PC-9 (cell line): Measurements from ENCODE around the gene ARAP3. TPM values are rescaled to one million over a fixed set of nuclear protein-coding genes. Genes with fewer than 3 reads are reported as not detected.

ENCODE experiments used
- BruUV-seq: library from RNA; stranded (reverse); fragments of 400-500 nt; replicated peaks from 2 replicates; lab custom pipeline; 2021; lab: Mats Ljungman, UMichigan
- CTCF ChIA-PET: fragments of 300-600 bp; sonication (Branson Sonifier 250); formaldehyde crosslinking; loops from one replicate; lab custom pipeline; 2022; ENCODE audit warnings: antibody characterized with exemption; lab: Charles Lee
- POLR2A ChIA-PET: fragments of 300-600 bp; sonication (Branson Sonifier 250); formaldehyde crosslinking; loops from one replicate; lab custom pipeline; 2022; ENCODE audit warnings: antibody characterized with exemption; ENCODE audit not compliant: unreplicated experiment; lab: Charles Lee
- DNase-seq, 2 experiments: peaks; one replicate each; pipeline versions ENCODE4 v3.0.0 to v3.0.0-alpha.2; 2015 to 2022; ENCODE audit warnings: mixed read lengths in 1 of 2
- H2AFZ ChIP-seq: fragments of 200-600 bp; sonication (generic); 2 replicates; pipeline ENCODE4 v1.8.1; 2017; ENCODE audit warnings: antibody characterized with exemption
- H3F3A ChIP-seq: fragments of 200-600 bp; sonication (generic); 2 replicates; pipeline ENCODE4 v1.8.1; 2017; ENCODE audit warnings: antibody characterized with exemption, mild to moderate bottlenecking, low read depth; ENCODE audit not compliant: insufficient read depth
- H3K27ac ChIP-seq: fragments of 200-600 bp; sonication (generic); 2 replicates; pipeline ENCODE4 v1.6.1; 2016; ENCODE audit warnings: mixed run types
- H3K27me3 ChIP-seq: fragments of 200-600 bp; sonication (generic); 2 replicates; pipeline ENCODE4 v1.6.1; 2016; ENCODE audit warnings: low read depth, mixed run types; ENCODE audit not compliant: insufficient read depth
- H3K36me3 ChIP-seq: fragments of 200-600 bp; sonication (generic); 2 replicates; pipeline ENCODE4 v1.6.1; 2016; ENCODE audit warnings: low read depth, mixed run types
- H3K4me1 ChIP-seq: fragments of 200-600 bp; sonication (generic); replicated peaks from 2 replicates; pipeline ENCODE4 v1.6.1; 2016; ENCODE audit warnings: mixed run types; ENCODE audit not compliant: insufficient read depth
- H3K4me2 ChIP-seq: fragments of 200-600 bp; sonication (generic); 2 replicates; pipeline ENCODE4 v1.6.1; 2017; ENCODE audit warnings: mixed run types
- H3K4me3 ChIP-seq: fragments of 200-600 bp; sonication (generic); 2 replicates; pipeline ENCODE4 v1.6.1; 2016; ENCODE audit warnings: mixed run types
- H3K79me2 ChIP-seq: fragments of 200-600 bp; sonication (generic); 2 replicates; pipeline ENCODE4 v1.6.1; 2017; ENCODE audit warnings: low read depth, mixed run types
- H3K9me2 ChIP-seq: fragments of 200-600 bp; sonication (generic); 2 replicates; pipeline ENCODE4 v1.8.1; 2017; ENCODE audit warnings: mild to moderate bottlenecking; ENCODE audit not compliant: insufficient read depth
- H3K9me3 ChIP-seq: fragments of 200-600 bp; sonication (generic); 2 replicates; pipeline ENCODE4 v1.8.1; 2016; ENCODE audit warnings: low read depth; ENCODE audit not compliant: insufficient read depth
- H4K20me1 ChIP-seq: fragments of 200-600 bp; sonication (generic); 2 replicates; pipeline ENCODE4 v1.8.1; 2017; ENCODE audit not compliant: insufficient read depth
- EZH2 ChIP-seq: fragments of 200-600 bp; sonication (generic); IDR thresholded peaks from 2 replicates; pipeline ENCODE4 v1.8.0; 2017; ENCODE audit warnings: antibody characterized with exemption, low read depth
- intact Hi-C: fragments of 100-400 bp; cut with micrococcal nuclease; formaldehyde crosslinking; loops from one replicate; pipeline ENCODE4 v1.10.0; 2022; ENCODE audit not compliant: unreplicated experiment
- total RNA-seq: library from RNA; stranded (reverse); gene quantifications from 2 replicates; pipeline ENCODE4 v1.2.3, GENCODE V29; 2021
- TF ChIP-seq, protein P1 (sequence below): fragments of 200-600 bp; sonication (generic); conservative IDR thresholded peaks from 2 replicates; pipeline ENCODE4 v1.6.1; 2017; ENCODE audit warnings: mixed run types, antibody characterized with exemption, mild to moderate bottlenecking, moderate library complexity

Gene ARAP3
- total RNA-seq, 1 experiment from 2014 or later: 28.0 TPM

GRCh38 chr5:141623611-141624010, 58.4 kb downstream of the ARAP3 start:
- Histone ChIP-seq H3K27ac (no peak overlapping the region), H4K20me1 (no peaks in the 10 kb centered on the region), H2AFZ (no peak overlapping the region), H3K4me3 (no peak overlapping the region), H3K9me3 (no peaks in the 10 kb centered on the region), H3K36me3 (peaks cover 11% of the 10 kb centered on the region), H3K27me3 (no peaks in the 10 kb centered on the region), H3F3A (peaks cover 24% of the 10 kb centered on the region; the same call in 1 of the 2 replicates), H3K4me2 (no peak overlapping the region), H3K4me1 (no peaks in the 10 kb centered on the region), H3K79me2 (no peaks in the 10 kb centered on the region), H3K9me2 (no peaks in the 10 kb centered on the region)
- ChIA-PET POLR2A (no interaction called here), CTCF (no interaction called here)
- DNase-seq: no peak
- TF ChIP-seq EZH2: no peak
- TF ChIP-seq, protein P1, sequence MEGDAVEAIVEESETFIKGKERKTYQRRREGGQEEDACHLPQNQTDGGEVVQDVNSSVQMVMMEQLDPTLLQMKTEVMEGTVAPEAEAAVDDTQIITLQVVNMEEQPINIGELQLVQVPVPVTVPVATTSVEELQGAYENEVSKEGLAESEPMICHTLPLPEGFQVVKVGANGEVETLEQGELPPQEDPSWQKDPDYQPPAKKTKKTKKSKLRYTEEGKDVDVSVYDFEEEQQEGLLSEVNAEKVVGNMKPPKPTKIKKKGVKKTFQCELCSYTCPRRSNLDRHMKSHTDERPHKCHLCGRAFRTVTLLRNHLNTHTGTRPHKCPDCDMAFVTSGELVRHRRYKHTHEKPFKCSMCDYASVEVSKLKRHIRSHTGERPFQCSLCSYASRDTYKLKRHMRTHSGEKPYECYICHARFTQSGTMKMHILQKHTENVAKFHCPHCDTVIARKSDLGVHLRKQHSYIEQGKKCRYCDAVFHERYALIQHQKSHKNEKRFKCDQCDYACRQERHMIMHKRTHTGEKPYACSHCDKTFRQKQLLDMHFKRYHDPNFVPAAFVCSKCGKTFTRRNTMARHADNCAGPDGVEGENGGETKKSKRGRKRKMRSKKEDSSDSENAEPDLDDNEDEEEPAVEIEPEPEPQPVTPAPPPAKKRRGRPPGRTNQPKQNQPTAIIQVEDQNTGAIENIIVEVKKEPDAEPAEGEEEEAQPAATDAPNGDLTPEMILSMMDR: no peak
- BruUV-seq: no TSS peak
- intact Hi-C loops: no loop called here

- POLR2A ChIA-PET: no interaction called here
- TF ChIP-seq, protein P1: no peak
- no peak for TF ChIP-seq EZH2
Observed at GRCh38 chr5:141623186-141623585, 58.8 kb downstream of the ARAP3 start.

DNA sequence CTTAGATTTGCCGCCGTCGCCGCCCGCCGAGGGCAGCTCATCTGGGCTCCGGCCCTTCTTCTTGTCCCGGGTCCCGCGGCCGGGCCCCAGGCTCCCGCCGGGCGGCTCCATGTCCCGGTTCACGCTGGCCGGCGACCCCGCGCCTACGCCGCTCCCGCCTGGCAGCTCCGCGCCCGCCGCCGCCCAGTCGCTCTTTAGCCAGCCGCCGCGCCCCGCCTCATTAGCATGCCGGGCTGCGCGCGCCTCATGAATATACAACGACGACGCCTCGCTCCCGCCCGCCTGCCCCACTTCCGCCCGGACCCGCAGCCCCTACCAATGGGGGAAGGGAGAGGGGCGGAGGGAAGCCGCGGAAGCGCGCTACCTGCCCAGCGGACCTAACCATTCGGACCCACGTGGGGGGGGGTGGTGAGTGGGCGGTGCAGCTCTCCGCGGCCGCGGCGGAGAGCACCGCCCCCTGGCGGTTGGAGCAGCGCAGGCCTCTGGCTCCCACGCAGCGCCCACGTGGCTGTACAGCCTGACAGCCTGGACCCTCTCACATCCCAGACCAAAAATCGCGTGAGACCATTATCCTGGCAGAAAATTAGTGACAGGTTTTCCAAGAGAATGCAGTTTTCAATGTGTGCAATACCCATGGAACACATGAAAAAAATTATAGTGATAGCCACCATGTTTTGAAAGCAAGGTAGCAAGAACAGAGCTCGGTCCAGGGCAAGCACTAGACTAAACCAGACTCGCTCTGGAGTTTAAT, 63.1 kb downstream of the ARAP3 start, which contains the start of gene DIAPH1:
Gene DIAPH1 (minus strand): TSS at position 197 of the 751 bp plus-strand sequence. CDS start 86 bp downstream, at position 111.
- no peaks in the 10 kb centered on the region for H3K27me3 ChIP-seq
- H3K36me3 ChIP-seq: peaks cover 10% of the 10 kb centered on the region; the same call in 1 of the 2 replicates
- H3K79me2 ChIP-seq: peaks cover 39% of the 10 kb centered on the region
- intact Hi-C loops: loop anchor here (1.0 to 2.0 kb wide), 4 partner anchors 15 to 614 kb away; partner anchors contain the start of genes HDAC3 and RELL2
- ChIA-PET POLR2A (interaction anchor here (0.6 to 0.7 kb wide), 2 partner anchors 17 to 305 kb away, joined by 4 to 7 read pairs; partner anchors contain the start of genes DELE1, HDAC3 and RELL2), CTCF (interaction anchor here (0.5 to 2.2 kb wide), 9 partner anchors 15 to 1055 kb away, joined by 3 to 32 read pairs (median 5); partner anchors contain the start of gene FCHSD1)
- no TSS peak for BruUV-seq
- H3K9me3 ChIP-seq: no peaks in the 10 kb centered on the region
- peaks cover 27% of the 10 kb centered on the region for H4K20me1 ChIP-seq
- H3K4me2 ChIP-seq: peak within 1 kb of the TSS; percentile 91
- TF ChIP-seq EZH2: no peak
- TF ChIP-seq, protein P1: peak; percentile 92
- H3F3A ChIP-seq: peaks cover 43% of the 10 kb centered on the region
- H3K4me1 ChIP-seq: peaks cover 18% of the 10 kb centered on the region
- H3K4me3 ChIP-seq: peak within 1 kb of the TSS; percentile 85
- H2AFZ ChIP-seq: peak within 1 kb of the TSS; percentile 75
- peak within 1 kb of the TSS; percentile 77 for H3K27ac ChIP-seq
- DNase-seq: peak; percentile 88 to 96
- no peaks in the 10 kb centered on the region for H3K9me2 ChIP-seq

More at GRCh38 chr5:141623186-141623585, 58.8 kb downstream of the ARAP3 start:
- Histone ChIP-seq H3K9me3 (no peaks in the 10 kb centered on the region), H3K27me3 (no peaks in the 10 kb centered on the region), H3F3A (peaks cover 27% of the 10 kb centered on the region; the same call in 1 of the 2 replicates), H2AFZ (no peak overlapping the region), H3K4me2 (no peak overlapping the region), H3K27ac (no peak overlapping the region), H3K36me3 (peaks cover 10% of the 10 kb centered on the region), H3K9me2 (no peaks in the 10 kb centered on the region), H3K79me2 (no peaks in the 10 kb centered on the region), H3K4me3 (no peak overlapping the region), H3K4me1 (no peaks in the 10 kb centered on the region), H4K20me1 (no peaks in the 10 kb centered on the region)
- no TSS peak for BruUV-seq
- no peak for DNase-seq
- intact Hi-C loops: no loop called here
- CTCF ChIA-PET: no interaction called here
